Activated CD8-positive, alpha-beta memory T cell treated with anti-CD3 and anti-CD28 coated beads for 1 hour (primary cell): ENCODE data around the gene GULP1.

Source experiments
- DNase-seq, 2 donors: peaks; one replicate each; pipeline ENCODE4 v3.0.0-alpha.2; 2020; ENCODE audit warnings: low read depth in 1 of 2; ENCODE audit errors: extremely low read depth in 1 of 2

Gene GULP1

GRCh38 chr2:188629753-188630527 lies 338.3 kb downstream of the GULP1 start:
- DNase-seq, result no peak

GRCh38 chr2:188631037-188631809 lies 339.5 kb downstream of the GULP1 start:
- DNase-seq, result no peak

- no peak for DNase-seq
These were observed 343.0 kb downstream of the GULP1 start for GRCh38 chr2:188634656-188635055.
